Neural cell (in vitro differentiated cells): ENCODE data around the gene TBPL1. TPM values are rescaled to one million over a fixed set of nuclear protein-coding genes. Genes with fewer than 3 reads are reported as not detected.

Experiments used
- H2AFZ ChIP-seq: fragments of 200-600, 300-800 bp; sonication (generic), shearing (Covaris generic); 2 replicates; pipeline ENCODE4 v1.6.0; 2014; ENCODE audit warnings: low read depth, mild to moderate bottlenecking, antibody characterized with exemption, low read length, moderate library complexity
- H3F3A ChIP-seq: fragments of 200-600 bp; shearing (Covaris generic); 2 replicates; pipeline ENCODE4 v1.6.1; 2016; ENCODE audit warnings: mild to moderate bottlenecking, moderate library complexity, mixed read lengths, antibody characterized with exemption, low read length; ENCODE audit not compliant: insufficient read depth, poor library complexity, severe bottlenecking
- H3K27ac ChIP-seq: fragments of 200-600, 300-800 bp; sonication (generic), shearing (Covaris generic); 2 replicates; pipeline ENCODE4 v1.5.1; 2014; ENCODE audit warnings: mild to moderate bottlenecking, low read length, moderate library complexity
- H3K27me3 ChIP-seq: fragments of 300-800, 200-600 bp; sonication (generic), shearing (Covaris generic); 2 replicates; pipeline ENCODE4 v1.6.0; 2014; ENCODE audit warnings: mild to moderate bottlenecking, low read depth, low read length, moderate library complexity; ENCODE audit not compliant: insufficient read depth
- H3K36me3 ChIP-seq: fragments of 300-800, 200-600 bp; sonication (generic), shearing (Covaris generic); 2 replicates; pipeline ENCODE4 v1.5.1; 2014; ENCODE audit warnings: mild to moderate bottlenecking, antibody characterized with exemption, low read length, moderate library complexity; ENCODE audit not compliant: insufficient read depth
- H3K4me2 ChIP-seq: fragments of 300-800, 200-600 bp; sonication (generic), shearing (Covaris generic); 2 replicates; pipeline ENCODE4 v1.6.0; 2014; ENCODE audit warnings: mild to moderate bottlenecking, low read length
- H3K4me3 ChIP-seq: fragments of 300-800, 200-600 bp; sonication (generic), shearing (Covaris generic); 2 replicates; pipeline ENCODE4 v1.5.1; 2014; ENCODE audit warnings: mild to moderate bottlenecking, low read length, moderate library complexity
- H3K79me2 ChIP-seq: fragments of 200-600 bp; shearing (Covaris generic); replicated peaks from 2 replicates; pipeline ENCODE4 v1.6.0; 2014; ENCODE audit warnings: mild to moderate bottlenecking, low read length, moderate library complexity; ENCODE audit not compliant: insufficient read depth
- H3K9ac ChIP-seq: fragments of 300-800, 200-600 bp; sonication (generic), shearing (Covaris generic); 2 replicates; pipeline ENCODE4 v1.6.1; 2016; ENCODE audit warnings: mild to moderate bottlenecking, low read length, mixed read lengths
- H3K9me2 ChIP-seq: fragments of 200-600 bp; shearing (Covaris generic); 2 replicates; pipeline ENCODE4 v1.6.1; 2016; ENCODE audit warnings: mild to moderate bottlenecking, low read length, mixed read lengths; ENCODE audit not compliant: insufficient read depth
- H3K9me3 ChIP-seq: fragments of 200-600, 300-800 bp; sonication (generic), shearing (Covaris generic); 2 replicates; pipeline ENCODE4 v1.6.1; 2016; ENCODE audit warnings: mild to moderate bottlenecking, mixed run types, low read length, moderate library complexity, mixed read lengths
- H4K20me1 ChIP-seq: fragments of 200-600 bp; shearing (Covaris generic); 2 replicates; pipeline ENCODE4 v1.6.1; 2016; ENCODE audit warnings: mild to moderate bottlenecking, mixed run types; ENCODE audit not compliant: insufficient read depth
- EP300 ChIP-seq: fragments of 450-650 bp; conservative IDR thresholded peaks from 2 replicates; pipeline ENCODE4 v1.6.1; 2014; ENCODE audit warnings: antibody characterized with exemption, mild to moderate bottlenecking, moderate library complexity; ENCODE audit not compliant: poor library complexity, severe bottlenecking
- EZH2 ChIP-seq: fragments of 200-600, 300-800 bp; shearing (Covaris generic), sonication (generic); IDR thresholded peaks from 2 replicates; pipeline ENCODE4 v1.6.1; 2014; ENCODE audit warnings: antibody characterized with exemption, low read length, borderline replicate concordance, mild to moderate bottlenecking; ENCODE audit not compliant: insufficient read depth, poor library complexity, severe bottlenecking
- MXI1 ChIP-seq: fragments of 450-650 bp; conservative IDR thresholded peaks from 2 replicates; pipeline ENCODE4 v1.6.1; 2014; ENCODE audit warnings: antibody characterized with exemption, mild to moderate bottlenecking; ENCODE audit not compliant: poor library complexity, severe bottlenecking
- POLR2AphosphoS5 ChIP-seq: IDR thresholded peaks from 2 replicates; pipeline ENCODE4 v1.6.1; 2012
- RAD21 ChIP-seq: fragments of 450-650 bp; conservative IDR thresholded peaks from 2 replicates; pipeline ENCODE4 v1.6.1; 2014; ENCODE audit warnings: antibody characterized with exemption, mild to moderate bottlenecking, moderate library complexity
- SMC3 ChIP-seq: fragments of 450-650 bp; conservative IDR thresholded peaks from 2 replicates; pipeline ENCODE4 v1.6.1; 2014; ENCODE audit warnings: antibody characterized with exemption, mild to moderate bottlenecking, moderate library complexity; ENCODE audit not compliant: poor library complexity
- TAF1 ChIP-seq: IDR thresholded peaks from 2 replicates; pipeline ENCODE4 v1.6.1; 2012; ENCODE audit warnings: low read depth
- polyA plus RNA-seq: library from polyadenylated mRNA; depleted of rRNA; stranded (reverse); fragments of >200 nt; gene quantifications from 2 replicates; pipeline ENCODE4 v1.2.3, GENCODE V29; 2014
- TF ChIP-seq, protein P1 (sequence below): IDR thresholded peaks from 2 replicates; pipeline ENCODE4 v1.6.1; 2012; ENCODE audit warnings: borderline replicate concordance
- TF ChIP-seq, protein P2 (sequence below): fragments of 450-650 bp; IDR thresholded peaks from 2 replicates; pipeline ENCODE4 v1.5.1; 2014; ENCODE audit warnings: antibody characterized with exemption, mild to moderate bottlenecking, moderate library complexity; ENCODE audit not compliant: poor library complexity, severe bottlenecking

Gene TBPL1
- polyA plus RNA-seq, 1 donor from 2014 or later: 110 TPM

DNA sequence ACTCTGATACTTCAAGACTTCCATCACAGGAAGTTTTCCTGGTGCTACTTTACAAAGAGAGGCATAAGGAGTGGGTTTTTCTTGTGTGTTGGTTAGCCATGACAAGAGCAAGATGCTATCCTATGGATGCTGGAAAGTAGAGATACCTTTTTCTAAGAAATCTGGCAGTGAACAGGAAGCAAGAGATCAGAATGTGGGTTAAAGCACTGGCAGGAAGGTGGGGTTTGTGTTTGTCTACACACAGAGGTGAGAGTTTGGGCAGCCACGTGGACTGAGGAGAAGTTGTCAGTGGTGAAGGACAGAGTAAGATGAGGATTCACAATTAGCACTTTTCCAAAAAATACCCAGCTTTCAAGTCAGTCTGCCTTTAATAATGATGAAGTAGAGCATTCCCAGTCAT lies 81.5 kb downstream of the TBPL1 start:
- Histone ChIP-seq H3K27ac (no peak overlapping the region), H4K20me1 (no peaks in the 10 kb centered on the region), H2AFZ (no peak overlapping the region), H3K4me2 (no peak overlapping the region), H3F3A (no peaks in the 10 kb centered on the region), H3K79me2 (no peaks in the 10 kb centered on the region), H3K9me2 (no peaks in the 10 kb centered on the region), H3K9ac (no peak overlapping the region), H3K36me3 (no peaks in the 10 kb centered on the region), H3K27me3 (no peaks in the 10 kb centered on the region), H3K9me3 (no peaks in the 10 kb centered on the region), H3K4me3 (no peak overlapping the region)
- TF ChIP-seq EP300 (no peak), RAD21 (no peak), MXI1 (no peak), TAF1 (no peak), EZH2 (no peak)

DNA sequence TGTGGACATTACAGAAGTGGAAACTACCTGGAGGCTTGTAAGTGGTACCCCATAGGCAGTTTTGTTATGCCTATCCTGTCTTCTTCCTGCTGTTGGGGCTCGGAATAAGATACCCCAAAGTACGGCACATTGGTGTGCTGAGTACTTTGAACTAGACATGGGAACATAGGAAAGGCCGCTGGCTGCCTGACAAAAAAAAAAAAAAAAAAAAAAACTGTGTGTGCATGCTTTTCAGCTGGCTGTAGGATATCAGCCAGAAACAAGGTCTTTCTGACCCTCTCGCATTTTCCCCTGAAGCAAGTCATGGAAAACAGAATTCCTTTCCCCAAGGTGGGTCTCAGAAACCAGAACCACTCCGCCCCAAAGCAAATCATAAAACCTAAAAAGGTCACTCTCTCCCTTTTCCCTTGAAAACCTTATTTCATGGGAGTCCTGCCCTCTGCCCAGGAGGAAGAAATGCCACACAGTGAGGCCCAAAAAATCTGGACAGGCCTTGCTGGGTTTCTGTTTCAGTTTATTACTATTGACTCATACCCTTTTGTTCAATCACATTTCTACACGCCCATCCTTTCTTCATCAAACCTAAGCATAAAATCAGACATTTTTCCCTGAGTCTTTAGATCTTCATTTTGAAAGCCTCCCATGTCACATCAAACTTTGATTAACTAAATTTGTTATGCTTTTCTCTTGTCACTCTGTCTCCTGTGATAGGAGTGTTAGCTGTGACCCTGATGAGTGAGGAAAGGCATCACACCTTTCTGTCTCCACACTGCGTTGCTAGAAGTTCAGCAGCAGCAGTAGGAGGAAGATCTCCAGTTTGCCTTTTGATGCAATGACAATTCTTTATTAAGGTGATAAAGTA lies 82.2 kb downstream of the TBPL1 start:
- H3K9me2 ChIP-seq: no peaks in the 10 kb centered on the region
- no peak overlapping the region for H3K4me2 ChIP-seq
- no peak overlapping the region for H3K9ac ChIP-seq
- H3K79me2 ChIP-seq: no peaks in the 10 kb centered on the region
- H3K36me3 ChIP-seq: no peaks in the 10 kb centered on the region
- no peak for TF ChIP-seq POLR2AphosphoS5
- TF ChIP-seq MXI1: no peak
- TF ChIP-seq TAF1: no peak
- no peak for TF ChIP-seq EZH2
- no peak for TF ChIP-seq SMC3
- TF ChIP-seq, protein P1, sequence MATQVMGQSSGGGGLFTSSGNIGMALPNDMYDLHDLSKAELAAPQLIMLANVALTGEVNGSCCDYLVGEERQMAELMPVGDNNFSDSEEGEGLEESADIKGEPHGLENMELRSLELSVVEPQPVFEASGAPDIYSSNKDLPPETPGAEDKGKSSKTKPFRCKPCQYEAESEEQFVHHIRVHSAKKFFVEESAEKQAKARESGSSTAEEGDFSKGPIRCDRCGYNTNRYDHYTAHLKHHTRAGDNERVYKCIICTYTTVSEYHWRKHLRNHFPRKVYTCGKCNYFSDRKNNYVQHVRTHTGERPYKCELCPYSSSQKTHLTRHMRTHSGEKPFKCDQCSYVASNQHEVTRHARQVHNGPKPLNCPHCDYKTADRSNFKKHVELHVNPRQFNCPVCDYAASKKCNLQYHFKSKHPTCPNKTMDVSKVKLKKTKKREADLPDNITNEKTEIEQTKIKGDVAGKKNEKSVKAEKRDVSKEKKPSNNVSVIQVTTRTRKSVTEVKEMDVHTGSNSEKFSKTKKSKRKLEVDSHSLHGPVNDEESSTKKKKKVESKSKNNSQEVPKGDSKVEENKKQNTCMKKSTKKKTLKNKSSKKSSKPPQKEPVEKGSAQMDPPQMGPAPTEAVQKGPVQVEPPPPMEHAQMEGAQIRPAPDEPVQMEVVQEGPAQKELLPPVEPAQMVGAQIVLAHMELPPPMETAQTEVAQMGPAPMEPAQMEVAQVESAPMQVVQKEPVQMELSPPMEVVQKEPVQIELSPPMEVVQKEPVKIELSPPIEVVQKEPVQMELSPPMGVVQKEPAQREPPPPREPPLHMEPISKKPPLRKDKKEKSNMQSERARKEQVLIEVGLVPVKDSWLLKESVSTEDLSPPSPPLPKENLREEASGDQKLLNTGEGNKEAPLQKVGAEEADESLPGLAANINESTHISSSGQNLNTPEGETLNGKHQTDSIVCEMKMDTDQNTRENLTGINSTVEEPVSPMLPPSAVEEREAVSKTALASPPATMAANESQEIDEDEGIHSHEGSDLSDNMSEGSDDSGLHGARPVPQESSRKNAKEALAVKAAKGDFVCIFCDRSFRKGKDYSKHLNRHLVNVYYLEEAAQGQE: no peak
- TF ChIP-seq EP300: no peak
- TF ChIP-seq, protein P2, sequence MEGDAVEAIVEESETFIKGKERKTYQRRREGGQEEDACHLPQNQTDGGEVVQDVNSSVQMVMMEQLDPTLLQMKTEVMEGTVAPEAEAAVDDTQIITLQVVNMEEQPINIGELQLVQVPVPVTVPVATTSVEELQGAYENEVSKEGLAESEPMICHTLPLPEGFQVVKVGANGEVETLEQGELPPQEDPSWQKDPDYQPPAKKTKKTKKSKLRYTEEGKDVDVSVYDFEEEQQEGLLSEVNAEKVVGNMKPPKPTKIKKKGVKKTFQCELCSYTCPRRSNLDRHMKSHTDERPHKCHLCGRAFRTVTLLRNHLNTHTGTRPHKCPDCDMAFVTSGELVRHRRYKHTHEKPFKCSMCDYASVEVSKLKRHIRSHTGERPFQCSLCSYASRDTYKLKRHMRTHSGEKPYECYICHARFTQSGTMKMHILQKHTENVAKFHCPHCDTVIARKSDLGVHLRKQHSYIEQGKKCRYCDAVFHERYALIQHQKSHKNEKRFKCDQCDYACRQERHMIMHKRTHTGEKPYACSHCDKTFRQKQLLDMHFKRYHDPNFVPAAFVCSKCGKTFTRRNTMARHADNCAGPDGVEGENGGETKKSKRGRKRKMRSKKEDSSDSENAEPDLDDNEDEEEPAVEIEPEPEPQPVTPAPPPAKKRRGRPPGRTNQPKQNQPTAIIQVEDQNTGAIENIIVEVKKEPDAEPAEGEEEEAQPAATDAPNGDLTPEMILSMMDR: no peak
- no peak for TF ChIP-seq RAD21
- no peaks in the 10 kb centered on the region for H3F3A ChIP-seq
- H2AFZ ChIP-seq: no peak overlapping the region
- H3K9me3 ChIP-seq: no peaks in the 10 kb centered on the region
- H3K27ac ChIP-seq: no peak overlapping the region
- no peak overlapping the region for H3K4me3 ChIP-seq
- no peaks in the 10 kb centered on the region for H4K20me1 ChIP-seq
- H3K27me3 ChIP-seq: no peaks in the 10 kb centered on the region
